Gastroesophageal sphincter (tissue), 4 donors: ENCODE data around the gene ULK3. TPM values are rescaled to one million over a fixed set of nuclear protein-coding genes. Genes with fewer than 3 reads are reported as not detected.

Experiments used
- ATAC-seq: fragments of 150-250 bp; one replicate; pipeline ENCODE4 v1.9.1; 2016; ENCODE audit warnings: mild to moderate bottlenecking, moderate library complexity
- H3K27ac ChIP-seq, 4 donors: fragments of 200-600 bp; sonication (generic) in 3 of 4; 1 replicate in 3 of 4; 2 replicates in 1 of 4; pipeline ENCODE4 v1.5.1; 2016 to 2019
- H3K27me3 ChIP-seq: fragments of 200-600 bp; sonication (generic); one replicate; pipeline ENCODE4 v1.5.1; 2019
- H3K36me3 ChIP-seq, 2 donors: fragments of 200-600 bp; sonication (generic); one replicate each; pipeline ENCODE4 v1.5.1; 2019; ENCODE audit warnings: control low read depth in 1 of 2
- H3K4me1 ChIP-seq, 3 donors: fragments of 200-600 bp; sonication (generic); 1 replicate in 2 of 3; 2 replicates in 1 of 3; pipeline ENCODE4 v1.5.1; 2016 to 2019; ENCODE audit warnings: control low read depth in 2 of 3
- H3K4me3 ChIP-seq, 2 donors: fragments of 200-600 bp; sonication (generic); one replicate each; pipeline ENCODE4 v1.5.1; 2019; ENCODE audit warnings: mild to moderate bottlenecking in 1 of 2, moderate library complexity in 1 of 2
- H3K9me3 ChIP-seq, 3 donors: fragments of 200-600 bp; sonication (generic); one replicate each; pipeline ENCODE4 v1.5.1; 2017 to 2019; ENCODE audit warnings: control low read depth in 2 of 3
- EP300 ChIP-seq: sonication (generic); formaldehyde crosslinking; IDR thresholded peaks from one replicate; pipeline ENCODE4 v1.6.1; 2017; ENCODE audit warnings: antibody characterized with exemption, mild to moderate bottlenecking
- POLR2A ChIP-seq, 2 donors: fragments of 450-650 bp; IDR thresholded peaks; one replicate each; pipeline ENCODE4 v1.6.1; 2017; ENCODE audit warnings: antibody characterized with exemption in 2 of 2, mild to moderate bottlenecking in 2 of 2, moderate library complexity in 1 of 2
- POLR2AphosphoS5 ChIP-seq: sonication (generic); formaldehyde crosslinking; IDR thresholded peaks from one replicate; pipeline ENCODE4 v1.6.1; 2017; ENCODE audit warnings: antibody characterized with exemption
- WGBS, 2 donors: methylation state at CpG; one replicate each; pipeline ENCODE4 v1.1.5; 2018; ENCODE audit warnings: low coverage in 1 of 2; 5-methylcytosine and 5-hydroxymethylcytosine counted together
- total RNA-seq, 4 donors: library from RNA; depleted of rRNA; stranded (reverse); fragments of >200 nt; gene quantifications; one replicate each; pipeline ENCODE4 v1.1.0, GENCODE V29; 2016
- TF ChIP-seq, protein P1 (sequence below), 4 experiments: fragments of 200-600 bp in 2 of 4; fragments of 450-650 bp in 2 of 4; sonication (generic) in 1 of 4; IDR thresholded peaks; one replicate each; pipeline ENCODE4 v1.5.1; 2017 to 2019; ENCODE audit warnings: antibody characterized with exemption in 4 of 4, mild to moderate bottlenecking in 2 of 4, moderate library complexity in 2 of 4

The ULK3 gene
- total RNA-seq, 4 donors from 2014 or later, result 26.4 to 51.8 (median 32.7) TPM

DNA sequence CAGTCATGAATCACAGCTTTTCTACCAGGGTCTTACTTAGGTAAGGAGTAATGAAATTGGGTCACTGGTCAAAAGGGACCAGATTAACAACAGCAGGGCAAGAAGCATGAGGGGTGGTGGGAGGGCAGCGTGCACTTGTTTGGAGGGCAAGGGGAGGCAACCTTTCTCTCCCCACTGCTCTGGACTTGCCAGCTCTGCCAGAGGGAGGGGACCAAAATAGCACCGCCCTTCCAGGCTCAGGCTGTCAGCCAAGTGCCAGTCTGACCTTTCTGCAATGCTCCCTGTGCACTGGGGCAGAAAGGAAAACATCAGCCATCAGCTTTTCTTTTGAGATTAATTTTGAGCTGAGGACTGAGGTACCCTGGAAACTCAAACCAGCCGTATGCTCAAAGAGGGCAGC lies 4.5 kb upstream of the ULK3 start:
- Histone ChIP-seq H3K36me3 (peaks cover 0 to 80% of the 10 kb centered on the region in 2 donors), H3K27me3 (no peaks in the 10 kb centered on the region), H3K9me3 (no peaks in the 10 kb centered on the region), H3K4me1 (peaks cover 0 to 30% (median 10%) of the 10 kb centered on the region in 3 donors), H3K4me3 (no peak overlapping the region), H3K27ac (no peak overlapping the region)
- TF ChIP-seq POLR2AphosphoS5 (no peak), POLR2A (IDR thresholded peaks at IDR 0.05) (no peak), EP300 (no peak)
- TF ChIP-seq, protein P1, sequence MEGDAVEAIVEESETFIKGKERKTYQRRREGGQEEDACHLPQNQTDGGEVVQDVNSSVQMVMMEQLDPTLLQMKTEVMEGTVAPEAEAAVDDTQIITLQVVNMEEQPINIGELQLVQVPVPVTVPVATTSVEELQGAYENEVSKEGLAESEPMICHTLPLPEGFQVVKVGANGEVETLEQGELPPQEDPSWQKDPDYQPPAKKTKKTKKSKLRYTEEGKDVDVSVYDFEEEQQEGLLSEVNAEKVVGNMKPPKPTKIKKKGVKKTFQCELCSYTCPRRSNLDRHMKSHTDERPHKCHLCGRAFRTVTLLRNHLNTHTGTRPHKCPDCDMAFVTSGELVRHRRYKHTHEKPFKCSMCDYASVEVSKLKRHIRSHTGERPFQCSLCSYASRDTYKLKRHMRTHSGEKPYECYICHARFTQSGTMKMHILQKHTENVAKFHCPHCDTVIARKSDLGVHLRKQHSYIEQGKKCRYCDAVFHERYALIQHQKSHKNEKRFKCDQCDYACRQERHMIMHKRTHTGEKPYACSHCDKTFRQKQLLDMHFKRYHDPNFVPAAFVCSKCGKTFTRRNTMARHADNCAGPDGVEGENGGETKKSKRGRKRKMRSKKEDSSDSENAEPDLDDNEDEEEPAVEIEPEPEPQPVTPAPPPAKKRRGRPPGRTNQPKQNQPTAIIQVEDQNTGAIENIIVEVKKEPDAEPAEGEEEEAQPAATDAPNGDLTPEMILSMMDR (IDR thresholded peaks at IDR 0.05), result no peak
- no peak for ATAC-seq
- WGBS, 2 donors, result 33 to 57% methylated on average over 1 of the region's 3 CpGs

DNA sequence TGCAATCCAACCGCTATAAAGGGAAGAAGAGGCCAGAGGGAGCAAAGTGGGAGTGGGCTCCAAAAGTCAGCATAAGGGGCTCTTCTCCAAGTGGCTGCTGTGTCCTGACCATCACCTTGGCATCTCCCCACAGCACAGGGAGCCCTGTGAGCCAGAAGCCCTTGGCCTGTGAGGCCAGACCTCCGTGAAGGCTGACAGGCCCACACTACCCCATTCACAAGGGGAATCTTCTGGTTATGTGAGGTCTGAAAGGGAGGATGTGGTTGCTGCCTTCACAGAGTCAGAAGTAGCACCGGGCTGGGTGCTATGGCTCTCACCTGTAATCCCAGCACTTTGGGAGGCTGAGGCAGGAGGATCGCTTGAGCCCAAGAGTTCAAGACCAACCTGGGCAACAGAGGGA lies 2.6 kb upstream of the ULK3 start:
- H3K36me3 ChIP-seq, result peaks cover 0 to 72% of the 10 kb centered on the region in 2 donors

GRCh38 chr15:74845208-74845568 lies 2.2 kb upstream of the ULK3 start:
- Histone ChIP-seq H3K36me3 (peaks cover 0 to 72% of the 10 kb centered on the region in 2 donors), H3K27ac (peak overlapping the region in 1 of 4 donors; percentile 87)

More for the DNA sequence above, 2.6 kb upstream of the ULK3 start:
- H3K27ac ChIP-seq, result no peak overlapping the region
- no peaks in the 10 kb centered on the region for H3K27me3 ChIP-seq
- no peak overlapping the region for H3K4me3 ChIP-seq
- WGBS, 2 donors, result 90 to 100% methylated on average over 1 to 3 of the region's 4 CpGs
- TF ChIP-seq, protein P1 (IDR thresholded peaks at IDR 0.05), result no peak
- no peak for TF ChIP-seq EP300
- no peak for TF ChIP-seq POLR2AphosphoS5
- TF ChIP-seq POLR2A (IDR thresholded peaks at IDR 0.05), result no peak
- ATAC-seq, result no peak
- H3K4me1 ChIP-seq, result peaks cover 0 to 49% (median 21%) of the 10 kb centered on the region in 3 donors
- no peaks in the 10 kb centered on the region for H3K9me3 ChIP-seq

GRCh38 chr15:74844319-74845207 lies 1.6 kb upstream of the ULK3 start:
- no peak overlapping the region for H3K4me3 ChIP-seq
- no peak for ATAC-seq
- H3K27me3 ChIP-seq, result no peaks in the 10 kb centered on the region
- peak overlapping the region in 3 of 4 donors; percentile 87 to 95 (median 89) for H3K27ac ChIP-seq
- TF ChIP-seq POLR2A (IDR thresholded peaks at IDR 0.05), result no peak
- no peak for TF ChIP-seq EP300
- TF ChIP-seq POLR2AphosphoS5, result no peak
- TF ChIP-seq, protein P1 (IDR thresholded peaks at IDR 0.05), result no peak
- H3K9me3 ChIP-seq, result no peaks in the 10 kb centered on the region
- peaks cover 0 to 72% of the 10 kb centered on the region in 2 donors for H3K36me3 ChIP-seq
- peaks cover 0 to 50% (median 21%) of the 10 kb centered on the region in 3 donors for H3K4me1 ChIP-seq
- 60 to 88% methylated on average over 1 to 6 of the region's 12 CpGs for WGBS, 2 donors

More at GRCh38 chr15:74845208-74845568, 2.2 kb upstream of the ULK3 start:
- ATAC-seq, result no peak
- no peaks in the 10 kb centered on the region for H3K27me3 ChIP-seq
- no peak overlapping the region for H3K4me3 ChIP-seq
- TF ChIP-seq, protein P1 (IDR thresholded peaks at IDR 0.05), result no peak
- TF ChIP-seq EP300 (no peak), POLR2A (IDR thresholded peaks at IDR 0.05) (no peak), POLR2AphosphoS5 (no peak)
- H3K9me3 ChIP-seq, result no peaks in the 10 kb centered on the region
- peaks cover 0 to 50% (median 21%) of the 10 kb centered on the region in 3 donors for H3K4me1 ChIP-seq
- WGBS, 2 donors, result 60 to 86% methylated on average over 1 to 2 of the region's 5 CpGs
